Choroid plexus epithelial cell (primary cell): ENCODE results near the gene C19orf73.

ENCODE experiments used
- DNase-seq: peaks from one replicate; pipeline ENCODE4 v3.0.0-alpha.2; 2010; ENCODE audit warnings: low read depth
- H3K4me3 ChIP-seq: 2 replicates; pipeline ENCODE4 v1.5.1; 2011; ENCODE audit warnings: low read depth, mild to moderate bottlenecking, control low read depth, low read length, moderate library complexity
- CTCF ChIP-seq: conservative IDR thresholded peaks from 2 replicates; pipeline ENCODE4 v1.5.1; 2011; ENCODE audit warnings: low read depth, mild to moderate bottlenecking, control low read depth, inconsistent platforms, low read length, moderate library complexity

The C19orf73 gene

DNA sequence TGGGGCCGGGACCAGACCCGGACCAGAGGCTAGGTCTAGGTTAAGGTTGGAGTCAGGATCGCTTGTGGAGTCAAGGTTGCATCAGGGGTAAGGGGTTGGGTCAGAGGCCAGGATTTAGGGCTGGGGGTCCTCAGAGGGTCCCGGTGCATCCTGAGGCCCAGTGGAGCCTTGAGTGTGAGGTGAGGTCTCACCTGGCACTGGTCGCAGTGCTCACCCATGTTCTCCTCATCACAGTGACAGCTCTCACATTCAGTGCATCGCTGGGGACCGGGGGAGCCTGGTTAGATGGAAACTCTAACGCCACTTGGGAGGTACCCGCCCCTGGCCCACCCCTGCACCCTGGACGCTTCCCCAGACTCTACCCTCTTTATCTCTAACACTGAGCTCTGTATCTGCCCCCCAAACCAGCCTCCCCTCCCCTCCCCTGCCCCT lies 33.2 kb upstream of the C19orf73 start:
- no peak overlapping the region for H3K4me3 ChIP-seq
- no peak for TF ChIP-seq CTCF
- DNase-seq = no peak

- DNase-seq = peak; percentile 58
- H3K4me3 ChIP-seq = peak overlapping the region; percentile 80
- TF ChIP-seq CTCF = no peak
These were observed 32.5 kb upstream of the C19orf73 start for GRCh38 chr19:49151267-49152118.

- no peak for TF ChIP-seq CTCF
- H3K4me3 ChIP-seq = peak overlapping the region; percentile 80
- no peak for DNase-seq
These were observed 32.0 kb upstream of the C19orf73 start for GRCh38 chr19:49150944-49151243.

GRCh38 chr19:49150106-49150943 lies 31.4 kb upstream of the C19orf73 start:
- DNase-seq = peak; percentile 86
- no peak for TF ChIP-seq CTCF
- H3K4me3 ChIP-seq = peak overlapping the region; percentile 80

DNA sequence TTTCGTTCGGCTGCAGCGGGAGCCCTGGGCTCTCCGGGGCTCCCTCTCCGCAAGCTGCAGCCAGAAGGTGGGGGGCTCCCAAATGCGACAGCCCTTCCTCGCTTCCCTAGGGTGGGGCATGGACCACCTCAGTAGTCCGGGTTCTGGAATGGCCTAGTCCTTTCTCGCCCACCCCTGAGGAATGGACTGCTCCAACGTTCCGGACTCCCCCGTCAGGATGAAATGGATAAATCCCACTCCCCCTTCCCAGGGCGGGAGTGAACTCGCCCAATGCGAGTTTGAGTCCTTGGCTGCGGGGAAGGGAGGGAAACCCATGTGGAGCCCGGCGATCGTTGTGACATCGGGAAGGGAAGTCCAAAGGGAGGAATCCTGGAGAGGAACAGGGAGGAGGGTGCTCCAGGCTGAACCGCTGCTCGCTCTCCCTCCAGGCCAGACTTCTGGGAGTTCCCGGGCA lies 30.7 kb upstream of the C19orf73 start:
- peak; percentile 92 for DNase-seq
- TF ChIP-seq CTCF = no peak
- peak overlapping the region; percentile 80 for H3K4me3 ChIP-seq

DNA sequence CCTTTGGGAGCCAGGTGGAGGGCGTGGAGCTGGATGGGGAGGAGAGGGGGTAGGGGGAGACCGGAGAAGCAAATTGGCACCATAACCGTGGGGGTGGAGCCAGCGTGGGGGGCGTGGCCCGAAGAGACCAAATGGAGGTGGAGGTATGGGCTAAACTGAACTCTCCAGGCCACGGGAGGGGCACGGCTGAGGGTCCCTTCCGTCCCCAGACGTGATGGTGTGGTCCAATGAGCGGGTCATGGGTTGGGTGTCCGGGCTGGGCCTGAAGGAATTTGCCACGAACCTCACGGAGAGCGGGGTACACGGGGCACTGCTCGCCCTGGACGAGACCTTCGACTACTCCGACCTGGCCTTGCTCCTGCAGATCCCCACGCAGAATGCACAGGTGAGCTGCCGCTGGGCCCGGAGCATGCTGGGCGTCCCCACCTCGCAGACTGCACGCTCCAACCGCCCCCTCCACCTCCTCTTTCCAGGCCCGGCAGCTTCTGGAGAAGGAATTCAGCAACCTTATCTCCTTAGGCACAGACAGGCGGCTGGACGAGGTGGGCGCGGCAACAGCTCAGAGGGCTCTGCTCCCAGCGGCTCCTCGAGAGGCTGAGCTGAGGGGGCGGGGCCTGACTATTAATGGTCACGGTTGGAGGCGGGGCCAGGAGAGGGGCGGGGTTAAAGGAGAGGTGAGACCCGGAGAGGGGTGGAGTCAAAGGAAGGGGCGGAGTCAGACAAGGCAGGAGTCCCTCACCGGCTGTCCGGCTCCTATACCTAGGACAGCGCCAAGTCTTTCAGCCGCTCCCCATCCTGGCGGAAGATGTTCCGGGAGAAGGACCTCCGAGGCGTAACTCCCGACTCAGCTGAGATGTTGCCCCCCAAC lies 30.1 kb upstream of the C19orf73 start:
- TF ChIP-seq CTCF = no peak
- H3K4me3 ChIP-seq = peak overlapping the region; percentile 80

More for the DNA sequence above, 30.1 kb upstream of the C19orf73 start:
- DNase-seq = peak; percentile 96
